MM.1S (cell line): ENCODE measurements around the gene TXNDC11.
A peak's percentile ranks its signal among the peaks of the same experiment; 100 is the strongest.

Experiments
- DNase-seq: peaks from one replicate; pipeline ENCODE4 v3.0.0-alpha.2; 2015
- H2AFZ ChIP-seq: fragments of 300-600 bp; sonication (generic); 2 replicates; pipeline ENCODE4 v1.6.0; 2016; ENCODE audit warnings: antibody characterized with exemption, low read length
- H3F3A ChIP-seq: fragments of 300-600 bp; sonication (generic); 2 replicates; pipeline ENCODE4 v1.6.1; 2016; ENCODE audit warnings: mild to moderate bottlenecking, antibody characterized with exemption, low read length, moderate library complexity, mixed read lengths; ENCODE audit not compliant: insufficient read depth
- H3K27ac ChIP-seq: fragments of 300-600 bp; sonication (generic); 2 replicates; pipeline ENCODE4 v1.5.1; 2016; ENCODE audit warnings: mild to moderate bottlenecking, low read length
- H3K27me3 ChIP-seq: fragments of 300-600 bp; sonication (generic); replicated peaks from 2 replicates; pipeline ENCODE4 v1.6.0; 2016; ENCODE audit warnings: low read length; ENCODE audit not compliant: insufficient read depth
- H3K36me3 ChIP-seq: fragments of 300-600 bp; sonication (generic); replicated peaks from 2 replicates; pipeline ENCODE4 v1.6.1; 2016; ENCODE audit warnings: mild to moderate bottlenecking, low read length, mixed read lengths; ENCODE audit not compliant: insufficient read depth
- H3K4me1 ChIP-seq: fragments of 300-600 bp; sonication (generic); 2 replicates; pipeline ENCODE4 v1.6.1; 2016; ENCODE audit warnings: low read length, mixed read lengths
- H3K4me2 ChIP-seq: fragments of 300-600 bp; sonication (generic); 2 replicates; pipeline ENCODE4 v1.6.0; 2016; ENCODE audit warnings: low read depth, low read length
- H3K4me3 ChIP-seq: fragments of 300-600 bp; sonication (generic); 2 replicates; pipeline ENCODE4 v1.5.1; 2016; ENCODE audit warnings: low read length, mixed read lengths
- H3K79me2 ChIP-seq: fragments of 300-600 bp; sonication (generic); 2 replicates; pipeline ENCODE4 v1.6.1; 2016; ENCODE audit warnings: mixed run types, low read length, mixed read lengths
- H3K9ac ChIP-seq: fragments of 300-600 bp; sonication (generic); 2 replicates; pipeline ENCODE4 v1.6.1; 2016; ENCODE audit warnings: low read length, mixed read lengths
- H3K9me2 ChIP-seq: fragments of 300-600 bp; sonication (generic); replicated peaks from 2 replicates; pipeline ENCODE4 v1.6.1; 2016; ENCODE audit warnings: mild to moderate bottlenecking, low read length, mixed read lengths; ENCODE audit not compliant: insufficient read depth
- H3K9me3 ChIP-seq: fragments of 300-600 bp; sonication (generic); replicated peaks from 2 replicates; pipeline ENCODE4 v1.6.1; 2016; ENCODE audit warnings: mild to moderate bottlenecking, low read length, mixed read lengths; ENCODE audit not compliant: insufficient read depth
- H4K20me1 ChIP-seq: fragments of 300-600 bp; sonication (generic); 2 replicates; pipeline ENCODE4 v1.6.1; 2016; ENCODE audit warnings: mild to moderate bottlenecking, low read length, moderate library complexity, mixed read lengths; ENCODE audit not compliant: insufficient read depth
- EZH2 ChIP-seq: fragments of 300-600 bp; sonication (generic); optimal IDR thresholded peaks from 2 replicates; pipeline ENCODE3; 2017; ENCODE audit warnings: low read depth, mild to moderate bottlenecking, antibody characterized with exemption, low read length, mixed read lengths
- EZH2phosphoT487 ChIP-seq: fragments of 300-600 bp; sonication (generic); IDR thresholded peaks from 2 replicates; pipeline ENCODE4 v1.6.1; 2018; ENCODE audit warnings: antibody characterized with exemption, low read length
- TF ChIP-seq, protein P1 (sequence below): fragments of 300-600 bp; sonication (generic); IDR thresholded peaks from 2 replicates; pipeline ENCODE4 v1.5.1; 2016; ENCODE audit warnings: antibody characterized with exemption, low read length, mixed read lengths

TXNDC11 gene

DNA sequence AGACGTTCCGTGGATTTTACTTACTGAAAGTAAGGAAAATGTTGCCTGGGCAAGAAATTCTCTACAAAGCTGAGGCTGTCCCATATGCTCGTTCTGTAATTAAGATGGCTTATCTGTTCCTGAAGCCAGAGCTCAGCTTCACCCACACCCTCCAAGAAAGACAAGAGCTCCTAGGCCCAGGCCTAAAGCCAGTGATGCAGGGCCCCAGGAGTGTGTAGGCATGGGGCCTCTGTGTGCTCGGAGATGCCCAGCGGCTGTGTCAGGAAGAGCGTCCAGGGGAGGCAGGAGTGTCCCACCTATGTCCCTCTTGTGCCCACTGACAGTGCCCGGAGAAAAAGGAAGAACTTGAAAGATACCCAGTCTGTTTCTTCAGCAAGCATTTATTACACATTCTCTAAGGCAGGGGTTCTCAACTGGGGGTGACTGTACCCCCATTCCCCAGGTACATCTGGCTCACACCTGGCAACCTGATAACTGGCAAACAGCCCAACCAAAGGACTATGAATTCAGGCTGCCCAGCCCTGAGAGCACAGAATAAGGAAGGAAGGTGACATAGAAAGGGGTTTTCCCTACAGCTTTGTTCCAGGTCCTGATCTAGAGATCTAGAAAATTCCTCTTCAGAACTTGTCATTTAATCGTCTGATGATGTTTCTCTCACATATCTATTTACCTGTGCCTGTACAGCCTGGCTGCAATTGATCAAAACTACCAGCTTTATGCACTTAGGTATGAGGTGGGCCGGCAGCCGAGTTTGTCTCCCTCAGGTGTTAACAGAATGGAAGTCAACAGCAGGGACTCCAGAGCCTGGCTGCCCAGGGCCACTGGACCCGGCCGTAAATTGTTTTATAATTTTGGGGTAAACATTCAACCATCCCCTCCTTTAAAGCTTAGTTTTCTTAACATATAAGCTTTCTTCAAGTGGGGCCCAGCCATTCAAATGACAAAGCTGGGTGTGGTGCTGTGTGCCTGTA lies 62.4 kb downstream of the TXNDC11 start:
- Histone ChIP-seq H3K27me3 (no peaks in the 10 kb centered on the region), H3K27ac (peak overlapping the region; percentile 92), H2AFZ (no peak overlapping the region), H3K9me2 (no peaks in the 10 kb centered on the region), H3K4me3 (0 out of 2 replicates have a peak overlapping the region, but pooled peaks have one; percentile 1), H3K4me1 (peaks cover 93% of the 10 kb centered on the region), H3K9me3 (no peaks in the 10 kb centered on the region), H3K9ac (peak overlapping the region; percentile 72), H3K36me3 (peaks cover 24% of the 10 kb centered on the region), H3K4me2 (peak overlapping the region; percentile 66), H3F3A (peaks cover 100% of the 10 kb centered on the region), H4K20me1 (peaks cover 48% of the 10 kb centered on the region), H3K79me2 (peaks cover 92% of the 10 kb centered on the region)
- TF ChIP-seq, protein P1, sequence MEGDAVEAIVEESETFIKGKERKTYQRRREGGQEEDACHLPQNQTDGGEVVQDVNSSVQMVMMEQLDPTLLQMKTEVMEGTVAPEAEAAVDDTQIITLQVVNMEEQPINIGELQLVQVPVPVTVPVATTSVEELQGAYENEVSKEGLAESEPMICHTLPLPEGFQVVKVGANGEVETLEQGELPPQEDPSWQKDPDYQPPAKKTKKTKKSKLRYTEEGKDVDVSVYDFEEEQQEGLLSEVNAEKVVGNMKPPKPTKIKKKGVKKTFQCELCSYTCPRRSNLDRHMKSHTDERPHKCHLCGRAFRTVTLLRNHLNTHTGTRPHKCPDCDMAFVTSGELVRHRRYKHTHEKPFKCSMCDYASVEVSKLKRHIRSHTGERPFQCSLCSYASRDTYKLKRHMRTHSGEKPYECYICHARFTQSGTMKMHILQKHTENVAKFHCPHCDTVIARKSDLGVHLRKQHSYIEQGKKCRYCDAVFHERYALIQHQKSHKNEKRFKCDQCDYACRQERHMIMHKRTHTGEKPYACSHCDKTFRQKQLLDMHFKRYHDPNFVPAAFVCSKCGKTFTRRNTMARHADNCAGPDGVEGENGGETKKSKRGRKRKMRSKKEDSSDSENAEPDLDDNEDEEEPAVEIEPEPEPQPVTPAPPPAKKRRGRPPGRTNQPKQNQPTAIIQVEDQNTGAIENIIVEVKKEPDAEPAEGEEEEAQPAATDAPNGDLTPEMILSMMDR: no peak
- TF ChIP-seq EZH2phosphoT487: no peak
- no peak for TF ChIP-seq EZH2
- peak; percentile 41 for DNase-seq

DNA sequence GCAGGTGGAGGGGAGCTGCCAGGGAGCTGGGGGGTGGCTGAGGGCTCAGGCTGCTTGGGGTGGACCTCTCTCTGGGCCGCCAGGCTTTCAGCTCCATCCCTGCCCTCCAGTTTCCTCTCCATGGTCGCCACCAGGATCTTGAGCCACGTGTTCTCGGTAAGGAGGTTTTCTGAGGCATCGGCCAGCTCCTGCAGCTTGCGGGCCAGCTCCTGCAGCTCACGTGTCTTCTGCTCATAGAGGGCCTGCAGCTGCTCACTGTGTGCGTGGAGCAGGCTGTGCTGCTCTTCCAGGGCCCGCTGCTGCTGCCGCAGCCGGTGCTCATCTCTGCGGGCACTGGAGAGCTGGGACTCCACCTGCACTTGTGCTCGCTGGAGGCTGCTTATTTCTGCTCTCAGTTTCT lies 63.4 kb downstream of the TXNDC11 start:
- H3F3A ChIP-seq: peaks cover 99% of the 10 kb centered on the region
- H3K9ac ChIP-seq: peak overlapping the region; percentile 72; the same call in 1 of the 2 replicates
- TF ChIP-seq, protein P1: no peak
- TF ChIP-seq EZH2phosphoT487: no peak
- no peak overlapping the region for H3K4me3 ChIP-seq
- no peaks in the 10 kb centered on the region for H3K27me3 ChIP-seq
- H3K9me2 ChIP-seq: no peaks in the 10 kb centered on the region
- DNase-seq: peak; percentile 51
- H3K27ac ChIP-seq: peak overlapping the region; percentile 92
- H3K4me2 ChIP-seq: peak overlapping the region; percentile 66; the same call in 1 of the 2 replicates
- H3K36me3 ChIP-seq: peaks cover 24% of the 10 kb centered on the region
- H3K4me1 ChIP-seq: peaks cover 85% of the 10 kb centered on the region
- H3K9me3 ChIP-seq: no peaks in the 10 kb centered on the region
- peaks cover 48% of the 10 kb centered on the region for H4K20me1 ChIP-seq
- no peak overlapping the region for H2AFZ ChIP-seq
- peaks cover 90% of the 10 kb centered on the region for H3K79me2 ChIP-seq

DNA sequence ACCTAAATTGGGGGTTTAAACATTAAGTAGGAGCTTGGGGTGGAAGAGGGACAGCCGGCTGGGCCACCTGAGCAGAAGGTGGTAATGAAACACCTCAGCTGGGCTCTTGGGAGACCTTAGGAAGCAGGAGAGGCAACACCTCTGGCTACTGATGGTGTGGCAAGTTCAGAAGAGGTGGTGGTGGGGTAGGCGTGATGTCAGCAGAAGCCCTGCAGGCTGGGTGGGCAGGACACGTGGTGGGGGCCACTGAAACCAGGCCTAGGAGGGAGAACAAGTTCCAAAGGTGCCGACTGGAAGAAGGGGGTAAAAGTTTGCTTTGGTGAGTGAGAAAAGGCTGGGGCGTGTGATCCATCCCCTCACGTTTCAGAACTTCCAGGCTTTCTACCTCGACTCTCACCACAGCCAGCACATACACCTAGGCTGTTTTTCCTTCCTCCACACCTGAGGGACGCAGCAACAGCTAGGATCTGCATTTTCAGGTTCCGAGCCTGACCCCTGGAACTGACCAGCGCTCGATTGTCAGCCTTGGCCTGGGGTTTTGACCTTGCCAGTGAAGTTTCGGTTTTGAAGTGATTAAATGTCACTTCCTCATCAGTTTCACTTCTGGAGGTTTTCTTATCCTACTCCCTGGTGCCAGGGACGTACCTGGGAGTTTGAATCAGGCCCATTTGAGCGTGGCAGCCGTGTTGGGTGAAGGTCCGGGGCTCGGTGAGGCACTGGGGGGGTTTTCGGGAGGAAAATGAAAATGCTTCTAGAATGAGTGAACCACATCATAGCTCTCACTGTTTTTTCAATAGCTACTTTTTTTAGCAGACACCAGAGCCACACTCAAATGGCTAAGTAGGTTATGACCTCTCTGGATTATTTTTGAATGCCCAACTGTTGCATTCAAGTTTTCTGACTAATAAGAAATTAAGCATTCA lies 64.4 kb downstream of the TXNDC11 start:
- Histone ChIP-seq H3F3A (peaks cover 94% of the 10 kb centered on the region), H3K9ac (peak overlapping the region; percentile 4; the same call in 1 of the 2 replicates), H3K4me2 (peak overlapping the region; percentile 66; the same call in 1 of the 2 replicates), H3K27me3 (no peaks in the 10 kb centered on the region), H3K4me1 (peaks cover 80% of the 10 kb centered on the region), H3K27ac (peak overlapping the region; percentile 92), H3K36me3 (peaks cover 23% of the 10 kb centered on the region), H3K9me3 (no peaks in the 10 kb centered on the region), H3K4me3 (no peak overlapping the region), H3K9me2 (no peaks in the 10 kb centered on the region), H4K20me1 (peaks cover 48% of the 10 kb centered on the region), H3K79me2 (peaks cover 90% of the 10 kb centered on the region), H2AFZ (no peak overlapping the region)
- TF ChIP-seq EZH2: no peak
- TF ChIP-seq EZH2phosphoT487: no peak
- TF ChIP-seq, protein P1: no peak
- DNase-seq: peak; percentile 68
